ENCODE results near the gene TSHB.

Gene TSHB

DNA sequence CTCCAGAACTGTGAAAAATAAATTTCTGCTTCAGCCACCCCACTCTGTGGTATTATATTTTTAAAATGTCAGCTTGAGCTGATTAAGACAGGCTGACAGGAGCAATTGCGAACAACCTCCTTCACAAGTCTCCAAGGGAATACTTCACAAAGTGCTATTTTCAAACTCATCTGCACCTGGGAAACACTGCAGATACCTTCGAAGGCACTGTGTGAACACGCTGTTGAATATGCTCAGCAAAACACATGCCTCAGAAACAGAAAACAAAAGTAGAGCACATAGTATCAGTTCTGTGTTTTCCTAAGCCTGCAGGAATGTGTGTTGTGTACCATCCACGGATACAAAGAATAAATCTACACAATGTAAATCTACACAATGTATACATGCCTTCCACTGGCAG is 49.1 kb downstream of the TSHB start:
- DNase-seq: no peak
- in situ Hi-C loops (cut with MboI; ENCODE audit: low pct_unique_long_range_greater_than_20kb, low sequenced_read_pairs): no loop called here

- in situ Hi-C loops (cut with MboI; ENCODE audit: low pct_unique_long_range_greater_than_20kb, low sequenced_read_pairs): no loop called here
- DNase-seq: no peak
Observed at GRCh38 chr1:115082949-115083348, 53.3 kb downstream of the TSHB start.
